AG10803 (cell line): ENCODE results near the gene COLEC12.
A peak's percentile ranks its signal among the peaks of the same experiment; 100 is the strongest.

ENCODE experiments used
- DNase-seq: peaks from one replicate; pipeline ENCODE4 v3.0.0; 2010; ENCODE audit warnings: low read depth
- H3K4me3 ChIP-seq: 2 replicates; pipeline ENCODE4 v1.5.1; 2011; ENCODE audit warnings: mild to moderate bottlenecking, low read length, control low read depth
- TF ChIP-seq, protein P1 (sequence below): conservative IDR thresholded peaks from 2 replicates; pipeline ENCODE4 v1.5.1; 2011; ENCODE audit warnings: mild to moderate bottlenecking, low read length, control low read depth, inconsistent platforms

The COLEC12 gene

DNA sequence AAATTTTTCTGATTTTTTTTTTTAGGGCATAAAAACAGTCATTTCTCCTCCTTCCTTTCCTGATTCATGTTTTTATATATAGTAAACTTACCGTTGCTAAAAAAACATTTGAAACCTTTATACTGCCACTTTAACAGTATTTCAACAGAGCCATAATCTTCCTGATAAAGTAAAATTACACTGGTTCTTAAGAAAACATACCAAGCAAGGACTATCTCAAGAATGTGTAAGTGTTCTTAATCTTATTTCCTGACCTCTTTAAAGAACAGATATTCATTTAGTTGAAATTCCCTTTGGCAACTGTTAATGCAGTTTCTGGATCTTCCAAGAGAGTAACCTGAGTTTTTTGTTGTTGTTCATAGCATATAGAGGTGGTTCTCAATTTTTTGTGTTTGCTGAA is 26.6 kb upstream of the COLEC12 start:
- TF ChIP-seq, protein P1, sequence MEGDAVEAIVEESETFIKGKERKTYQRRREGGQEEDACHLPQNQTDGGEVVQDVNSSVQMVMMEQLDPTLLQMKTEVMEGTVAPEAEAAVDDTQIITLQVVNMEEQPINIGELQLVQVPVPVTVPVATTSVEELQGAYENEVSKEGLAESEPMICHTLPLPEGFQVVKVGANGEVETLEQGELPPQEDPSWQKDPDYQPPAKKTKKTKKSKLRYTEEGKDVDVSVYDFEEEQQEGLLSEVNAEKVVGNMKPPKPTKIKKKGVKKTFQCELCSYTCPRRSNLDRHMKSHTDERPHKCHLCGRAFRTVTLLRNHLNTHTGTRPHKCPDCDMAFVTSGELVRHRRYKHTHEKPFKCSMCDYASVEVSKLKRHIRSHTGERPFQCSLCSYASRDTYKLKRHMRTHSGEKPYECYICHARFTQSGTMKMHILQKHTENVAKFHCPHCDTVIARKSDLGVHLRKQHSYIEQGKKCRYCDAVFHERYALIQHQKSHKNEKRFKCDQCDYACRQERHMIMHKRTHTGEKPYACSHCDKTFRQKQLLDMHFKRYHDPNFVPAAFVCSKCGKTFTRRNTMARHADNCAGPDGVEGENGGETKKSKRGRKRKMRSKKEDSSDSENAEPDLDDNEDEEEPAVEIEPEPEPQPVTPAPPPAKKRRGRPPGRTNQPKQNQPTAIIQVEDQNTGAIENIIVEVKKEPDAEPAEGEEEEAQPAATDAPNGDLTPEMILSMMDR: no peak
- no peak for DNase-seq
- H3K4me3 ChIP-seq: no peak overlapping the region

DNA sequence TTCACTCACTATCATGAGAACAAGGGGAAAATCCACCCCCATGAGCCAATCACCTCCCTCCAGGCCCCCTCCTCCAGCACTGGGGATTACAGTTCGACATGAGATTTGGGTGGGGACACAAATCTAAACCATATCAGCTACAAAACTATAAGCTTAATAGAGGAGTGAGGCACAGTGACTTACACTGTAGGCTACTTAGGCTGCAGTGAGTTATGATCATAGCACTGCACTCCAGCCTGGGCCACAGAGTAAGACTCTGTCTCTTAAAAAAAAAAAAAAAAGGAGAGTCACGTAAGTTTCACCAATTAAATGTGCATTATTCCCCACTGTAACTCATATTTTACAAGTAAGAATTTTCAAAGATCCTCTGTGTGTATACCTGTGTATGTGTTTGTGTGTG is 26.2 kb upstream of the COLEC12 start:
- no peak overlapping the region for H3K4me3 ChIP-seq
- TF ChIP-seq, protein P1: no peak
- no peak for DNase-seq

DNA sequence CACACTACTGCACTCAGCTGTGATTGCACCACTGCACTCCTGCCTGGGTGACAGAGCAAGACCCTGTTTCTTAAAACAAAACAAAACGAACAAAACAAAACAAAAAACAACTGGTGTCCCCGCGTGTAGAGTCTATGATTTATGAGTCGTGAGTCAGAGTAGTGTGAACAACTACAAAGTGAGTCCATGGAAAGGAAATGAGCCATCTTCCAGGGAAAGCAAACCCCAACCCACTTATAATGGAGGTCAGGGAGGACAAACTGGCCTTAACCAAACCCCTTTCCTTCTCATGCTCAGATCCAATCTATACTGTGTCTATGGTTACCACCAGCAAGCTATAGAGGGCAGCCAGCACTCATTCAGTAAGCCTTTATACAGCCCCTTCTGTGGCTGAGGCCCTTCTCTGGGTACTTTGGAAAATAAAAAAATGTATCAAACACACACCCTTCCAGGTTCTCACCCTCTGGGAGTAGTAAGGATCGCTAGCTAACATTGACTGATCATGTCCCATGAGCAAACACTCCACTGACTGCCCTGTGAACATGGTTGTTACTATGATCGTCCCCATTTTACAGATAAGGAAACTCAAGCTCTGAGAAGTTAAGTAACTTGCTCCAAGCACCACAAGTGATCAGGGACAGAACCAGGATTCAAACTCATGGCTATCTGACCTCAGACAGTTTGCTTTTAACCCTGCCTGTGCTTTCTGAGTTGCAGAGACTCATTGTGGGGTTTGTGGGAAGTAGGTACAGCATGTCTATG is 24.7 kb upstream of the COLEC12 start:
- no peak overlapping the region for H3K4me3 ChIP-seq
- TF ChIP-seq, protein P1: no peak
- peak; percentile 67 for DNase-seq

DNA sequence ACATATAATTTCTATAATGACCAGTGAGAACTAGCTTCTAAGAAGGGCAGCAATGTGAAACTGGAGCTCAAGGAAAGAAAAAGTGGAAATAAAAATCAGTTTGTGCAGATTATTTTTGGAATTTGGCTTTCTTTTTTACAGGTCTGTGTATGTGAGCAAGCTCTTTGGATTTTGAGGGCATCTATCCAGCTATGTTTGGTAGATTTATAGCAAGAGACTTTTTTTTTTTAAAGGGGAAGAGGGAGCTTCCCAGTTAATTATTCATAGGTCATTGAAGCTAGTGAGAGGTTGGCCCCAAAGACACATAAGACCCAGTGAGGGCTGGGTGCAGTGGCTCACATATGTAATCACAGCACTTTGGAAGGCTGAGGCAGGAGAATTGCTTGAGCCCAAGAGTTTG is 24.0 kb upstream of the COLEC12 start:
- TF ChIP-seq, protein P1: no peak
- peak; percentile 88 for DNase-seq
- no peak overlapping the region for H3K4me3 ChIP-seq

DNA sequence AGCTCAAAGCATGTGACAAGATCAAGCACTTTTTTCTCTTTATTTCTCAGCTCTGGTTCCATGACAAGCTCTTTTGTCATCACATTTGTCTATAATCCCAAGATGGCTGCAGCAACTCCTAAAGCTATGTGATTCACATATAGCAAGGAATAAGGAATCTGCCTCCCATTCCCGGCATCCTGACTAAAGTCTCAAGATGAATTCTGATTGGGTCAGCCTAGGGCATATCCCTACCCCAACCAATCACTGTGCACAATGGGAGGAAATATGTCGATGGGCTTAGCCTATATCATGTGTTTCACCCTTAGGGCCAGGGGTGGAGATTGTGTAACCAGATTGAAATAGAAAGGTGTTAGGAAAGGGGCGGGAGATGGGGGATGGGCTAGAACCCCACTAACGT is 23.1 kb upstream of the COLEC12 start:
- no peak for DNase-seq
- TF ChIP-seq, protein P1: no peak
- no peak overlapping the region for H3K4me3 ChIP-seq

DNA sequence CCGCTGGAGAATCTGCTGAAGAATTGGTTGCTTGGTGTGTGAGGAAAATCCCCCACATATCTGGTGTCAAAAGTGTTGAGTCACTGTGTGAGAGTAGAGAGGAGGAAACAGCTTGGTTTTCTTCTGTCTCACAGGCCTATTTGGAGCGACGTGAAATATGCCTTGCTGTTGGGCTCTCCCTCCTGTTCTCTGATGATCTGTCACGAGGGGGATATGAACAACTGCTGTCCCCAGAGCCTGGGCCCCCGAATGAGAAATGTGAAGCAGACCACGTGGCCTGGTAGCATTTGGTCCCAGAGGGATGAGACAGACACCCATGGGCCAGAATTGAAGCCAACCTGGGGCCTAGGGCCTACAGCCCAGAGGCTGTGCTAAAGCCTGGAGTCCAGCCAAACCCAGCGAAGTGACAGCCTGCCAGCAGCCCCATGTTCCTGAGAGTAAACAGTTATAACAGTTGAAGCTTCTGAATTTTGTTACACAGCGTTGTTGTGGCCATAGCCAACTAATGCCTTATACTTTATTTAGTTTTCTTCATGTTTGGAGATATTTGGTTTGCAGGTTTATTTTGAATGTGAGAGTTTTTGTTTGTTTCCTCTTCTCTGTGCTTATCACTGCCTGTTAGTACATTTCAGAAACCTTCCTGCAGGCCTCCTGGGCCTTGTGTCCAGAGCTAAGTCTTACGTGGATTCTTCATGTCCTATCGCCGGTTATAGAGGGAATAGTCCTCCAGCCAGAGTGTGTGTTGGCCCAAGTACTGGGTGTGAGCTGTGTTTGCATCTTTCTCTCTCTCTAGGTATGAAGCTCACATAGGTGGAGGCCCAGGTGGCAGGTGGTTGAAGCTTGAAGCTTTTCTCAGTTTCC is 18.7 kb upstream of the COLEC12 start:
- TF ChIP-seq, protein P1: no peak
- peak; percentile 68 for DNase-seq
- no peak overlapping the region for H3K4me3 ChIP-seq
